Suprapubic skin (tissue), 4 donors: Measurements from ENCODE around the gene ATP13A5.

Experiments used
- EP300 ChIP-seq: sonication (generic); formaldehyde crosslinking; IDR thresholded peaks from one replicate; pipeline ENCODE4 v1.6.1; 2017; ENCODE audit warnings: antibody characterized with exemption
- POLR2A ChIP-seq, 2 donors: fragments of 450-650 bp; IDR thresholded peaks; one replicate each; pipeline ENCODE4 v1.6.1; 2017; ENCODE audit warnings: antibody characterized with exemption in 2 of 2, mild to moderate bottlenecking in 2 of 2, moderate library complexity in 2 of 2
- POLR2AphosphoS5 ChIP-seq, 3 donors: sonication (generic); formaldehyde crosslinking; IDR thresholded peaks; one replicate each; pipeline ENCODE4 v1.6.1; 2017; ENCODE audit warnings: antibody characterized with exemption in 3 of 3
- TF ChIP-seq, protein P1 (sequence below), 2 donors: fragments of 200-600 bp in 1 of 2; fragments of 450-650 bp in 1 of 2; sonication (generic) in 1 of 2; IDR thresholded peaks; one replicate each; pipeline ENCODE4 v1.5.1; 2016 to 2019; ENCODE audit warnings: antibody characterized with exemption in 2 of 2, mild to moderate bottlenecking in 1 of 2, moderate library complexity in 1 of 2

GRCh38 chr3:193317682-193318300 lies 60.8 kb downstream of the ATP13A5 start:
- TF ChIP-seq, protein P1, sequence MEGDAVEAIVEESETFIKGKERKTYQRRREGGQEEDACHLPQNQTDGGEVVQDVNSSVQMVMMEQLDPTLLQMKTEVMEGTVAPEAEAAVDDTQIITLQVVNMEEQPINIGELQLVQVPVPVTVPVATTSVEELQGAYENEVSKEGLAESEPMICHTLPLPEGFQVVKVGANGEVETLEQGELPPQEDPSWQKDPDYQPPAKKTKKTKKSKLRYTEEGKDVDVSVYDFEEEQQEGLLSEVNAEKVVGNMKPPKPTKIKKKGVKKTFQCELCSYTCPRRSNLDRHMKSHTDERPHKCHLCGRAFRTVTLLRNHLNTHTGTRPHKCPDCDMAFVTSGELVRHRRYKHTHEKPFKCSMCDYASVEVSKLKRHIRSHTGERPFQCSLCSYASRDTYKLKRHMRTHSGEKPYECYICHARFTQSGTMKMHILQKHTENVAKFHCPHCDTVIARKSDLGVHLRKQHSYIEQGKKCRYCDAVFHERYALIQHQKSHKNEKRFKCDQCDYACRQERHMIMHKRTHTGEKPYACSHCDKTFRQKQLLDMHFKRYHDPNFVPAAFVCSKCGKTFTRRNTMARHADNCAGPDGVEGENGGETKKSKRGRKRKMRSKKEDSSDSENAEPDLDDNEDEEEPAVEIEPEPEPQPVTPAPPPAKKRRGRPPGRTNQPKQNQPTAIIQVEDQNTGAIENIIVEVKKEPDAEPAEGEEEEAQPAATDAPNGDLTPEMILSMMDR (IDR thresholded peaks at IDR 0.05), result no peak
- TF ChIP-seq POLR2A (IDR thresholded peaks at IDR 0.05) (no peak), POLR2AphosphoS5 (IDR thresholded peaks at IDR 0.05) (no peak), EP300 (no peak)
